Heart left ventricle (tissue), 16 donors: Measurements from ENCODE around the gene NUCB1. TPM values are rescaled to one million over a fixed set of nuclear protein-coding genes. Genes with fewer than 3 reads are reported as not detected.
"Not testable (repeated sequence)": the region's sequence is repeated elsewhere in the genome, so short reads cannot be mapped to it uniquely, and the experiment has no call there.

Experiments
- ATAC-seq, 4 donors: fragments of 200-7000 bp; cut with Tn5 transposase; one replicate each; pipeline ENCODE4 v1.9.1; 2020 to 2022; ENCODE audit warnings: moderate library complexity in 4 of 4, mild to moderate bottlenecking in 3 of 4, moderate number of reproducible peaks in 1 of 4
- DNase-seq, 5 donors: peaks; one replicate each; pipeline ENCODE4 v3.0.0-alpha.2; 2020
- H3K27ac ChIP-seq, 12 donors: fragments of 200-600 bp; sonication (generic) in 4 of 12; one replicate each; pipeline versions ENCODE4 v1.5.0 to v1.8.0; 2016 to 2022; ENCODE audit warnings: mild to moderate bottlenecking in 2 of 12
- H3K27me3 ChIP-seq, 9 donors: fragments of 200-600 bp; sonication (generic) in 2 of 9; one replicate each; pipeline versions ENCODE4 v1.5.1 to v1.8.0; 2016 to 2022; ENCODE audit warnings: mild to moderate bottlenecking in 3 of 9
- H3K36me3 ChIP-seq, 9 donors: fragments of 200-600 bp; sonication (generic) in 2 of 9; one replicate each; pipeline versions ENCODE4 v1.5.0 to v1.8.0; 2018 to 2022; ENCODE audit warnings: mild to moderate bottlenecking in 2 of 9
- H3K4me1 ChIP-seq, 12 donors: fragments of 200-600 bp; sonication (generic) in 4 of 12; one replicate each; pipeline versions ENCODE4 v1.5.0 to v1.8.0; 2016 to 2022; ENCODE audit warnings: mild to moderate bottlenecking in 3 of 12
- H3K4me3 ChIP-seq, 12 donors: fragments of 200-600 bp; sonication (generic) in 4 of 12; one replicate each; pipeline versions ENCODE4 v1.5.0 to v1.8.0; 2017 to 2022; ENCODE audit warnings: mild to moderate bottlenecking in 9 of 12, moderate library complexity in 4 of 12
- H3K9me3 ChIP-seq, 12 donors: fragments of 200-600 bp; sonication (generic) in 4 of 12; one replicate each; pipeline versions ENCODE4 v1.5.0 to v1.8.0; 2016 to 2022; ENCODE audit warnings: mild to moderate bottlenecking in 1 of 12
- CTCF ChIP-seq, 12 donors: fragments of 200-600 bp; sonication (generic) in 4 of 12; IDR thresholded peaks; one replicate each; pipeline versions ENCODE4 v1.5.0 to v1.8.0; 2018 to 2022; ENCODE audit warnings: antibody characterized with exemption in 12 of 12, mild to moderate bottlenecking in 5 of 12
- POLR2A ChIP-seq, 2 donors: fragments of 450-650 bp; IDR thresholded peaks; one replicate each; pipeline ENCODE4 v1.6.1; 2017; ENCODE audit warnings: antibody characterized with exemption in 2 of 2, mild to moderate bottlenecking in 2 of 2, moderate library complexity in 2 of 2
- WGBS, 4 donors: extraction: QIAGEN DNeasy Blood & Tissue Kit in 2 of 4; methylation state at CpG; one replicate each; pipeline versions ENCODE4 v1.1.5 to v1.1.7; 2013 to 2018; 5-methylcytosine and 5-hydroxymethylcytosine counted together
- intact Hi-C, 10 donors: fragments of 100-400 bp; cut with DNase I; formaldehyde crosslinking; loops; one replicate each; pipeline versions ENCODE4 v1.11.1 to v1.14.2; 2022
- polyA plus RNA-seq, 2 donors: library from polyadenylated mRNA; stranded (reverse); fragments of 200-250 nt; gene quantifications; one replicate each; pipeline ENCODE4 v1.2.3, GENCODE V29; 2013
- total RNA-seq, 9 donors: library from RNA; depleted of rRNA in 2 of 9; stranded (reverse); fragments of >200 nt in 2 of 9; fragmentation: NEBNext Ultra II Directional in 3 of 9; extraction: Animal tissue kit (Norgen Biotek cat#: 25700) in 3 of 9; gene quantifications; one replicate each; pipeline versions ENCODE4 v1.1.0 to v1.2.4, GENCODE V29; 2016 to 2023
- donor health status: ischemic (EF 13 %, LVEDD 7.1; RV severe dilation, severe dysfunction).
- donor health status: healthy with polysubstance abuse.
- donor health status: DM: no; HTN: yes; CAD: no.
- donor health status: DM: no; HTN: no; CAD: no.
- donor health status: ischemic (EF 25% LVEDD 6.9; RV normal size, moderate dysfunction).
- donor health status: ischemic (EF 25% LVEDD 5.7; RV mildly dilated, moderate dysfunction).
- donor health status: healthy.
- donor health status: DM: yes; HTN: yes; CAD: no.
- donor health status: ischemic (EF 35%, LVEDD 5.7; RV mildly dilated, moderate dysfunction).
- donor health status: nonischemic (EF 11% LVEDD 7.7; RV severe dilation, severe dysfunction).
- donor health status: DM: yes; HTN: yes; CAD: no.
- donor health status: PGD.
- donor health status: ischemic (EF 29% LVEDD 5.4; RV normal size, mild dysfunction).
- donor health status: nonischemic (EF 23%, LVEDD 6.1; RV moderate dilation, normal function).

Gene NUCB1
- total and polyA plus RNA-seq, 11 donors = 179 to 428 (median 286) TPM

GRCh38 chr19:48925240-48925843 lies 25.2 kb downstream of the NUCB1 start:
- Histone ChIP-seq H3K36me3 (peaks cover 0 to 29% (median 26%) of the 10 kb centered on the region in 9 donors), H3K4me3 (no peak overlapping the region), H3K27me3 (no peaks in the 10 kb centered on the region), H3K4me1 (peaks cover 0 to 10% (median 6%) of the 10 kb centered on the region in 12 donors), H3K27ac (no peak overlapping the region), H3K9me3 (no peaks in the 10 kb centered on the region)
- no peak for TF ChIP-seq POLR2A (IDR thresholded peaks at IDR 0.05)
- no peak for TF ChIP-seq CTCF (IDR thresholded peaks at IDR 0.05)
- intact Hi-C loops = no loop called here
- ATAC-seq = peak in 1 of 4 donors; percentile 10
- no peak for DNase-seq
- 87 to 93% (median 90%) methylated on average over 11 of the region's 11 CpGs for WGBS, 4 donors

GRCh38 chr19:48925890-48926289 lies 25.8 kb downstream of the NUCB1 start:
- 82 to 91% (median 86%) methylated on average over 8 of the region's 8 CpGs for WGBS, 4 donors
- not testable (repeated sequence) for H3K9me3 ChIP-seq

DNA sequence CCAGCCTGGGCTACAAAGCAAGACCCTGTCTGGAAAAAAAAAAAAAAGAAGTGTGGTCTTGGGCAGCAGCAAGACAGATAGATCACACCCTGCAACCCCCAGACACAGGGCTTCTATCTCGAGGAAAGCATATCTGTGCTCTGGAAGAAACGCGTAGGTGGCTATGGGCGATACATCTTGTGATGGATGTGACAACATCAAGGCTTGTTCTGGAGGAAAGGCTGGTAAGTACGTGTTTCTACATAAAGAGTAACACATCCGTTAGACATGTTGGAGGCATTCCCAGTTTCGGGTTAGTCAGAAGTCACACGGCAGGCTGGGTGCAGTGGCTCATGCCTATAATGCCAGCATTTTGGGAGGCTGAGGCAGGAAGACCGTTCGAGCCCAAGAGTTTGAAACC lies 26.8 kb downstream of the NUCB1 start:
- Histone ChIP-seq H3K9me3 (no peaks in the 10 kb centered on the region), H3K27ac (peak overlapping the region in 1 of 12 donors; percentile 46), H3K27me3 (no peaks in the 10 kb centered on the region), H3K4me1 (peaks cover 0 to 10% (median 6%) of the 10 kb centered on the region in 12 donors), H3K36me3 (peaks cover 0 to 14% (median 11%) of the 10 kb centered on the region in 9 donors), H3K4me3 (peak overlapping the region in 1 of 12 donors; percentile 2)
- ATAC-seq (peak in 3 of 4 donors; percentile 44 to 63 (median 56)), DNase-seq (peak in 1 of 5 donors; percentile 44)
- TF ChIP-seq POLR2A (IDR thresholded peaks at IDR 0.05) (no peak), CTCF (IDR thresholded peaks at IDR 0.05) (no peak)
- 12 to 20% (median 18%) methylated on average over 10 of the region's 10 CpGs for WGBS, 4 donors
- intact Hi-C loops = no loop called here

More at GRCh38 chr19:48925890-48926289, 25.8 kb downstream of the NUCB1 start:
- ATAC-seq, DNase-seq, intact Hi-C loops, H3K27me3 ChIP-seq, H3K27ac ChIP-seq, H3K4me3 ChIP-seq: not testable (repeated sequence)
- peaks cover 0 to 10% (median 6%) of the 10 kb centered on the region in 12 donors for H3K4me1 ChIP-seq
- H3K36me3 ChIP-seq = peaks cover 0 to 24% (median 21%) of the 10 kb centered on the region in 9 donors

DNA sequence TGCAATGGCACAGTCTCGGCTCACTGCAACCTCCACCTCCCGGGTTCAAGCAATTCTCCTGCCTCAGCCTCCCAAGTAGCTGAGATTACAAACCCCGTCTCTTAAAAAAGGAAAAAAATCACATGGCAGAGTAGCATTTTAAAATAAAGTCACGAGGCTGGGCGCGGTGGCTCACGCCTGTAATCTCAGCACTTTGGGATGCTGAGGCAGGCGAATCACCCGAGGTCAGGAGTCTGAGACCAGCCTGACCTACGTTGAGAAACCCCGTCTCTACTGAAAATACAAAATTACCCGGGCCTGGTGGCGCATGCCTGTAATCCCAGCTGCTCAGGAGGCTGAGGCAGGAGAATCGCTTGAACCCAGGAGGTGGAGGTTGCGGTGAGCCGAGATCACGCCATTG lies 27.6 kb downstream of the NUCB1 start:
- H3K36me3 ChIP-seq, H3K4me3 ChIP-seq, DNase-seq, H3K9me3 ChIP-seq, intact Hi-C loops, ATAC-seq, H3K27me3 ChIP-seq: not testable (repeated sequence)
- H3K27ac ChIP-seq = peak overlapping the region in 1 of 12 donors; percentile 46
- peaks cover 0 to 10% (median 6%) of the 10 kb centered on the region in 12 donors for H3K4me1 ChIP-seq
- WGBS, 4 donors = 85 to 91% (median 90%) methylated on average over 17 of the region's 17 CpGs

GRCh38 chr19:48928164-48929025 lies 28.3 kb downstream of the NUCB1 start:
- DNase-seq (no peak), ATAC-seq (no peak)
- no peak overlapping the region for H3K4me3 ChIP-seq
- 82 to 87% (median 85%) methylated on average over 15 of the region's 15 CpGs for WGBS, 4 donors
- H3K36me3 ChIP-seq = peaks cover 0 to 2% (median 0%) of the 10 kb centered on the region in 9 donors
- peaks cover 0 to 10% (median 0%) of the 10 kb centered on the region in 9 donors for H3K27me3 ChIP-seq
- H3K9me3 ChIP-seq = no peaks in the 10 kb centered on the region
- H3K4me1 ChIP-seq = peaks cover 0 to 16% (median 7%) of the 10 kb centered on the region in 12 donors
- intact Hi-C loops = no loop called here
- TF ChIP-seq POLR2A (IDR thresholded peaks at IDR 0.05) (no peak), CTCF (IDR thresholded peaks at IDR 0.05) (no peak)
- no peak overlapping the region for H3K27ac ChIP-seq
